H9 (cell line): Measurements from ENCODE around the gene NUP210L. TPM values are rescaled to one million over a fixed set of nuclear protein-coding genes. Genes with fewer than 3 reads are reported as not detected.

ENCODE experiments used
- DNase-seq: peaks from one replicate; pipeline ENCODE4 v3.0.0-alpha.2; 2017
- H2AFZ ChIP-seq: one replicate; pipeline ENCODE4 v1.6.1; 2013; ENCODE audit warnings: mild to moderate bottlenecking, low read length, control low read depth, moderate library complexity
- H2AK5ac ChIP-seq: 2 replicates; pipeline ENCODE4 v1.6.1; 2013; ENCODE audit warnings: low read length, control low read depth, mixed read lengths; ENCODE audit not compliant: insufficient read length
- H2BK120ac ChIP-seq: one replicate; pipeline ENCODE4 v1.6.1; 2013; ENCODE audit warnings: low read depth, mild to moderate bottlenecking, low read length, control low read depth, inconsistent platforms; ENCODE audit not compliant: poor library complexity, severe bottlenecking
- H2BK12ac ChIP-seq: 2 replicates; pipeline ENCODE4 v1.6.1; 2013; ENCODE audit warnings: low read length, control low read depth, mixed read lengths, low read depth; ENCODE audit not compliant: insufficient read length
- H2BK15ac ChIP-seq: 2 replicates; pipeline ENCODE4 v1.6.1; 2013; ENCODE audit warnings: low read depth, low read length, control low read depth
- H2BK20ac ChIP-seq: one replicate; pipeline ENCODE4 v1.6.1; 2013; ENCODE audit warnings: low read depth, mild to moderate bottlenecking, low read length, control low read depth, inconsistent platforms; ENCODE audit not compliant: poor library complexity, severe bottlenecking
- H2BK5ac ChIP-seq: 2 replicates; pipeline ENCODE4 v1.6.1; 2013; ENCODE audit warnings: low read length, control low read depth, mixed read lengths; ENCODE audit not compliant: insufficient read length
- H3K14ac ChIP-seq: 2 replicates; pipeline ENCODE4 v1.6.1; 2013; ENCODE audit warnings: low read length, control low read depth; ENCODE audit not compliant: insufficient read depth
- H3K18ac ChIP-seq: 2 replicates; pipeline ENCODE4 v1.6.1; 2013; ENCODE audit warnings: low read depth, mild to moderate bottlenecking, mixed read lengths, low read length, control low read depth; ENCODE audit not compliant: insufficient read length
- H3K23ac ChIP-seq: 2 replicates; pipeline ENCODE4 v1.6.1; 2013; ENCODE audit warnings: low read length, control low read depth, mixed read lengths, low read depth; ENCODE audit not compliant: insufficient read length
- H3K23me2 ChIP-seq: 2 replicates; pipeline ENCODE4 v1.6.1; 2013; ENCODE audit warnings: low read depth, mild to moderate bottlenecking, mixed read lengths, low read length, control low read depth; ENCODE audit not compliant: insufficient read length, poor library complexity, severe bottlenecking
- H3K27ac ChIP-seq: 2 replicates; pipeline ENCODE4 v1.5.1; 2013; ENCODE audit warnings: low read length, control low read depth, mixed read lengths, low read depth; ENCODE audit not compliant: insufficient read length
- H3K27me3 ChIP-seq: 2 replicates; pipeline ENCODE4 v1.6.1; 2013; ENCODE audit warnings: low read length, control low read depth, inconsistent platforms; ENCODE audit not compliant: insufficient read depth
- H3K4ac ChIP-seq: 2 replicates; pipeline ENCODE4 v1.6.1; 2013; ENCODE audit warnings: low read depth, mild to moderate bottlenecking, control low read depth, inconsistent platforms, low read length, moderate library complexity
- H3K4me1 ChIP-seq: 2 replicates; pipeline ENCODE4 v1.6.1; 2013; ENCODE audit warnings: low read length, control low read depth, inconsistent platforms; ENCODE audit not compliant: insufficient read depth
- H3K4me2 ChIP-seq: 2 replicates; pipeline ENCODE4 v1.6.1; 2013; ENCODE audit warnings: low read length, control low read depth, mixed read lengths; ENCODE audit not compliant: insufficient read length, insufficient read depth
- H3K56ac ChIP-seq: 2 replicates; pipeline ENCODE4 v1.6.1; 2013; ENCODE audit warnings: low read depth, mild to moderate bottlenecking, mixed read lengths, low read length, control low read depth; ENCODE audit not compliant: insufficient read length
- H3K79me1 ChIP-seq: 2 replicates; pipeline ENCODE4 v1.6.1; 2013; ENCODE audit warnings: low read depth, mild to moderate bottlenecking, moderate library complexity, low read length, control low read depth, inconsistent platforms; ENCODE audit not compliant: insufficient read depth, poor library complexity, severe bottlenecking
- H3K79me2 ChIP-seq: 2 replicates; pipeline ENCODE4 v1.6.1; 2013; ENCODE audit warnings: low read length, control low read depth, inconsistent platforms; ENCODE audit not compliant: insufficient read depth
- H3K9ac ChIP-seq: 2 replicates; pipeline ENCODE4 v1.6.1; 2013; ENCODE audit warnings: low read length, control low read depth, mixed read lengths; ENCODE audit not compliant: insufficient read length; ENCODE audit errors: extremely low read depth
- H3K9me3 ChIP-seq: one replicate; pipeline ENCODE4 v1.6.1; 2013; ENCODE audit warnings: low read depth, low read length, inconsistent platforms; ENCODE audit not compliant: control insufficient read depth
- H3T11ph ChIP-seq: one replicate; pipeline ENCODE4 v1.6.1; 2013; ENCODE audit warnings: mild to moderate bottlenecking, low read length, control low read depth, inconsistent platforms
- H4K20me1 ChIP-seq: one replicate; pipeline ENCODE4 v1.6.1; 2013; ENCODE audit not compliant: control insufficient read depth, insufficient read length, insufficient read depth
- H4K5ac ChIP-seq: 2 replicates; pipeline ENCODE4 v1.6.1; 2013; ENCODE audit warnings: low read depth, mild to moderate bottlenecking, mixed read lengths, low read length, control low read depth; ENCODE audit not compliant: insufficient read length
- H4K8ac ChIP-seq: replicated peaks from 2 replicates; pipeline ENCODE4 v1.6.1; 2013; ENCODE audit warnings: low read length, control low read depth, mixed read lengths, low read depth; ENCODE audit not compliant: insufficient read length
- H4K91ac ChIP-seq: 2 replicates; pipeline ENCODE4 v1.6.1; 2013; ENCODE audit warnings: low read depth, mild to moderate bottlenecking, moderate library complexity, mixed read lengths, low read length, control low read depth; ENCODE audit not compliant: insufficient read length
- H3K27ac Mint-ChIP-seq, 3 experiments: 2 replicates in 2 of 3; 3 replicates in 1 of 3; pipeline ENCODE4 v1.8.0; 2020 to 2021; ENCODE audit warnings: mixed read lengths in 3 of 3, mild to moderate bottlenecking in 1 of 3, moderate library complexity in 1 of 3
- H3K27me3 Mint-ChIP-seq: 2 replicates; pipeline ENCODE4 v1.8.0; 2021; ENCODE audit warnings: low read depth, mild to moderate bottlenecking, moderate library complexity, mixed read lengths
- H3K36me3 Mint-ChIP-seq, 3 experiments: 2 replicates in 2 of 3; 3 replicates in 1 of 3; pipeline ENCODE4 v1.8.0; 2020 to 2021; ENCODE audit warnings: low read depth in 3 of 3, mixed read lengths in 3 of 3; ENCODE audit not compliant: insufficient read depth in 1 of 3
- H3K4me1 Mint-ChIP-seq, 2 experiments: 2 replicates each; pipeline ENCODE4 v1.8.0; 2020; ENCODE audit warnings: mixed read lengths in 2 of 2
- H3K4me3 Mint-ChIP-seq, 2 experiments: 2 replicates in 1 of 2; 3 replicates in 1 of 2; pipeline ENCODE4 v1.8.0; 2020 to 2021; ENCODE audit warnings: mild to moderate bottlenecking in 2 of 2, mixed read lengths in 2 of 2, moderate library complexity in 1 of 2
- H3K9me3 Mint-ChIP-seq, 2 experiments: 2 replicates in 1 of 2; 3 replicates in 1 of 2; pipeline ENCODE4 v1.8.0; 2020; ENCODE audit warnings: mild to moderate bottlenecking in 2 of 2, mixed read lengths in 2 of 2, moderate library complexity in 1 of 2
- CTCF ChIP-seq: fragments of 200-600 bp; sonication (generic); conservative IDR thresholded peaks from 3 replicates; pipeline ENCODE4 v1.8.0; 2021; ENCODE audit warnings: antibody characterized with exemption, mild to moderate bottlenecking
- WGBS: extraction: QIAGEN DNeasy Blood & Tissue Kit; methylation state at CpG from one replicate; pipeline ENCODE4 v1.1.7; 2013; ENCODE audit warnings: missing lambda C conversion rate, low lambda C conversion rate, mixed read lengths; ENCODE audit not compliant: insufficient read length; ENCODE audit errors: extremely low coverage; 5-methylcytosine and 5-hydroxymethylcytosine counted together
- total RNA-seq: library from RNA; stranded (reverse); gene quantifications from 2 replicates; pipeline ENCODE4 v1.2.1, GENCODE V29; 2021

The NUP210L gene
- total RNA-seq, 1 experiment from 2014 or later: 0.04 TPM

DNA sequence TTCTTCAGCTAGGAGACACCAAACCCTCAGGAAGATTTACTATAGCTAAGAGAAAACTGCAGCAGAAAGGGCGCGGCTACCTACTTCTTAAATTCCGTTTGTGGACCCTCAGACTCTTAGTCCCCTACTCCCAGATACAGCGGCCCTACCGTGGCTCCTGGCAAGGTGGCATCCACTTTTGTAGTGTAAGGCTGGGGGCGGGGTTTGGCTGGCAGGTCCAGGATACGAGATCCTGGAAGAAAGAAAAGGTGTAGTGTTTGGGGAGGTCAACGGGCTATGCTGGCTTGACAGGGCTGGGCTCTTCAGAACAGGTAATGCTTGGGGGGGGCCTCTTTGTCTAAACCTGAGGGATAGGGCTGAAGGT lies 186.9 kb downstream of the NUP210L start:
- Histone ChIP-seq H3K9me3 (no peaks in the 10 kb centered on the region), H2BK20ac (no peak overlapping the region), H2BK5ac (no peak overlapping the region), H4K20me1 (no peaks in the 10 kb centered on the region), H3K4ac (no peak overlapping the region), H3K14ac (peak overlapping the region; percentile 77; the same call in 1 of the 2 replicates), H2BK120ac (no peak overlapping the region), H3K4me1 (no peaks in the 10 kb centered on the region), H2BK12ac (no peak overlapping the region), H3K79me2 (peaks cover under 1% of the 10 kb centered on the region; the same call in 1 of the 2 replicates), H3T11ph (no peak overlapping the region), H3K79me1 (peaks cover under 1% of the 10 kb centered on the region), H2AFZ (no peak overlapping the region), H3K9ac (peak overlapping the region; percentile 77), H2BK15ac (no peak overlapping the region), H3K18ac (peak overlapping the region; percentile 31), H3K23ac (no peak overlapping the region), H3K56ac (no peak overlapping the region), H3K27ac (peak overlapping the region; percentile 50), H2AK5ac (no peak overlapping the region), H3K23me2 (peaks cover 14% of the 10 kb centered on the region), H4K8ac (no peak overlapping the region), H4K91ac (no peak overlapping the region), H4K5ac (peak overlapping the region; percentile 0), H3K4me2 (peak overlapping the region; percentile 81), H3K27me3 (no peaks in the 10 kb centered on the region)
- peak; percentile 61 for DNase-seq
- H3K4me1 Mint-ChIP-seq: peaks cover 31 to 39% of the 10 kb centered on the region in 2 experiments
- H3K4me3 Mint-ChIP-seq: peak overlapping the region; percentile 87 to 96
- WGBS: no CpG with 5 or more reads among the region's 8 CpGs
- peaks cover 0 to 4% of the 10 kb centered on the region in 2 experiments; a peak in 2 of 5 replicates for H3K9me3 Mint-ChIP-seq
- peak overlapping the region; percentile 99 to 100 (median 99) for H3K27ac Mint-ChIP-seq
- H3K36me3 Mint-ChIP-seq: peaks cover 9 to 21% (median 17%) of the 10 kb centered on the region in 3 experiments; a peak in 6 of 7 replicates
- no peaks in the 10 kb centered on the region for H3K27me3 Mint-ChIP-seq
- no peak for TF ChIP-seq CTCF
